ENCODE data around the gene SLC37A1.

The SLC37A1 gene

DNA sequence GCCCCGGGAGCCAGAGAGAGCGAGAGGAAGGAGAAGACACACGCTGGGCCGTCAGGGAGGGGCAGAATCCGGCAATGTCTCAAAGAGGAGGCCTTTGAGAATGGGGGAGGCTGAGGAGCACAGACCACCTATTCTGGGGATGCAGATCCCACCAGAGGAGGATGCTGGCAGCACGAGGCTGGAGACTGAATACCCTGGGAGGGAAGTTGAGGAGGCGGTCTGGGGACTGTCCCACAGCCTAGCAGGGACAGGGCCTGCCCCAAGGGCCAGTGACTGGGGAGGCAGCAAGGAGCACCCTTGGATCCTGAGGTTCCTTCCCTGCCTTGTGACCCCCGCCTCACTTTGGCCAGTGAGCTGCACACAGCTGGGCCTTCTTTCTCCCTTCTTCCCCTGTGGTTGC, 49.2 kb downstream of the SLC37A1 start:
- H3K4me3 ChIP-seq (ENCODE audit: low read depth, low read length) = no peak overlapping the region
- no peak for DNase-seq (ENCODE audit: low read depth)
- TF ChIP-seq, protein P1, sequence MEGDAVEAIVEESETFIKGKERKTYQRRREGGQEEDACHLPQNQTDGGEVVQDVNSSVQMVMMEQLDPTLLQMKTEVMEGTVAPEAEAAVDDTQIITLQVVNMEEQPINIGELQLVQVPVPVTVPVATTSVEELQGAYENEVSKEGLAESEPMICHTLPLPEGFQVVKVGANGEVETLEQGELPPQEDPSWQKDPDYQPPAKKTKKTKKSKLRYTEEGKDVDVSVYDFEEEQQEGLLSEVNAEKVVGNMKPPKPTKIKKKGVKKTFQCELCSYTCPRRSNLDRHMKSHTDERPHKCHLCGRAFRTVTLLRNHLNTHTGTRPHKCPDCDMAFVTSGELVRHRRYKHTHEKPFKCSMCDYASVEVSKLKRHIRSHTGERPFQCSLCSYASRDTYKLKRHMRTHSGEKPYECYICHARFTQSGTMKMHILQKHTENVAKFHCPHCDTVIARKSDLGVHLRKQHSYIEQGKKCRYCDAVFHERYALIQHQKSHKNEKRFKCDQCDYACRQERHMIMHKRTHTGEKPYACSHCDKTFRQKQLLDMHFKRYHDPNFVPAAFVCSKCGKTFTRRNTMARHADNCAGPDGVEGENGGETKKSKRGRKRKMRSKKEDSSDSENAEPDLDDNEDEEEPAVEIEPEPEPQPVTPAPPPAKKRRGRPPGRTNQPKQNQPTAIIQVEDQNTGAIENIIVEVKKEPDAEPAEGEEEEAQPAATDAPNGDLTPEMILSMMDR (IDR thresholded peaks at IDR 0.05; ENCODE audit: control insufficient read depth, extremely low read depth, insufficient read depth) = no peak

DNA sequence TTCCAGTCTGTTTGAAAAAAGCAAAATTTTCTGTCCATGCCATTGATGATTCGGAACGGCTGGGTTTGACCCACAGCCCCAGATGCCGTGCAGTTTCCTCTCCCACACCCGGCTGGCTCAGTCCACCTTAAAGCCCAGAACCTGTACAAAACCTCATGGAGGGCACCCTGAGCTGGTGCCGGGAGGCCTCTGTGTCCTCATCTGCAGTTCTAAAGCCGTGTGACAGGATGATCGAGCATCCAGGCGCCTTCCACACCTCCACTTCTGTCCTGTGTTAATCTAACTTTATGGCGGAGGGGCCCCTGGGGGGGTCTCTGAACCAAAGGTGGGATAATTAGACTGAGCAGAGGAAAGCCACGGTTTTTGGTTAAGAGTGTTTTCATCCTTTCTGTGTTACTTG, 49.6 kb downstream of the SLC37A1 start:
- no peak for DNase-seq (ENCODE audit: low read depth)
- H3K4me3 ChIP-seq (ENCODE audit: low read depth, low read length) = no peak overlapping the region
- TF ChIP-seq, protein P1 (IDR thresholded peaks at IDR 0.05; ENCODE audit: control insufficient read depth, extremely low read depth, insufficient read depth) = no peak

DNA sequence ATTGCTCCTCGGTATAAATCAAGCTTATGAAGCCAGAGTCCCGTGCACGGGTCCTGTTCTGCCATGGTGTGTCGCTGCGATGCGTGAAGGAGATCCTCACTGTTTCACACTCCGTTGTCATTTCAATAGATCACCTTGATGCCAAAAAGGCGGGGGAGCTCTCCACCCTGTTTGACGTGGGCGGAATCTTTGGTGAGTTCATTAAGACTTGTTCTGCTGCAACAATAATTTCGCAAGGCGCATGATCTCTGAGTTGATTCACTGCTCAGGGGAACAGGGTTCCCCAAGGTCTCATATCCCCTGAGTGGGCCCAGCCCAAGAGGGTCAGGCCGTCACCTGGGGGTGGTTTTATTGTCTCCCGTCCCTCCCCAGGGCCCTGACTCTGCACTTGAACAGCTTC, 50.0 kb downstream of the SLC37A1 start:
- DNase-seq (ENCODE audit: low read depth) = no peak
- H3K4me3 ChIP-seq (ENCODE audit: low read depth, low read length) = no peak overlapping the region
- TF ChIP-seq, protein P1 (IDR thresholded peaks at IDR 0.05; ENCODE audit: control insufficient read depth, extremely low read depth, insufficient read depth) = no peak

DNA sequence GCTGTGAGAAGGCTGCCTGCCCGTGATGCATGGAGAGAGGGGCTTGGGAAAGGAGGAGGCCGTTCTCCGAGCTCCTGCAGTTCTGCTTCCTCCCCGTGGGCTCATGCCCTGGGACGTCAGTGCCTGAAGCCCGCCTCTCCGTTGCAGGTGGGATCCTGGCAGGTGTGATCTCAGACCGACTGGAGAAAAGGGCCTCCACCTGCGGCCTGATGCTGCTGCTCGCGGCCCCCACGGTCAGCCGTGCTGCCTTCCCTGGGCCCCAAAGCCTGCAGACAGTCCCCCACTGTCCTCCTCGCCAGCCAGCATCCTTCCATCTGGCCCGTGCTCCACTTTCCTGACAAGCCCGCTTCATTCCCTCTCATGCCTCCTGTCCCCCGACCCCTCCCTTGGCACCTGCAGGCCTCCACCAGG, 50.9 kb downstream of the SLC37A1 start:
- TF ChIP-seq, protein P1 (IDR thresholded peaks at IDR 0.05; ENCODE audit: control insufficient read depth, extremely low read depth, insufficient read depth) = no peak
- DNase-seq (ENCODE audit: low read depth) = no peak
- no peak overlapping the region for H3K4me3 ChIP-seq (ENCODE audit: low read depth, low read length)

DNA sequence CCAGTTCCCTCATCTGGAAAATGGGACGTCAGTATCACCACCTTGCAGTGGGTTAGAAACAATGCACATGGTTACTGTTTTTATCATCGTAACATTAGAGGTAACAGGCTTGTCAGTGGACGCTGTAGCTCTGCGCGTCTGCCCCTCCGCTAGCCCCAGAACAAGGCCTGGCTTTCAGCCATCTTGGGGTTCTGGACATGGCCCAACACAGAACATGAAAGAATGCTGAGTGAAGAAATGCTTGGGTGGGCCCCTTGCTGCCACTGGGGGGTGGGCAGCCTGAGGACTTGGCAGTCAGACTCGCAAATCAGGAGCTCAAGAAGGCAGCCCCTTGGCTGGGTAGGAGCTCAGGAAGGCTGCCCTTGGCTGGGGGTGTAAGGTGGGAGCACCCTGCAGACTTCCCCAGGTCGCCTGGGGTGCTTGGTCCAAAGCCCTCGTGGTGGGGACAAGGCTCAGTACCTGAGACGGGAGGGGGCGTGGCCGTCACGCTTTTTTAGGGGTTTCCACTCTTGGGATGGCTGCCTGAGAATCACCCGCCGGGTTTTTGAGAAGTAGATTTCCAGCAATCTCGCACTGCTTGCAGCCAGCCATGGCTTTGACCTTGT, 51.7 kb downstream of the SLC37A1 start:
- no peak for DNase-seq (ENCODE audit: low read depth)
- no peak overlapping the region for H3K4me3 ChIP-seq (ENCODE audit: low read depth, low read length)
- TF ChIP-seq, protein P1 (IDR thresholded peaks at IDR 0.05; ENCODE audit: control insufficient read depth, extremely low read depth, insufficient read depth) = no peak

DNA sequence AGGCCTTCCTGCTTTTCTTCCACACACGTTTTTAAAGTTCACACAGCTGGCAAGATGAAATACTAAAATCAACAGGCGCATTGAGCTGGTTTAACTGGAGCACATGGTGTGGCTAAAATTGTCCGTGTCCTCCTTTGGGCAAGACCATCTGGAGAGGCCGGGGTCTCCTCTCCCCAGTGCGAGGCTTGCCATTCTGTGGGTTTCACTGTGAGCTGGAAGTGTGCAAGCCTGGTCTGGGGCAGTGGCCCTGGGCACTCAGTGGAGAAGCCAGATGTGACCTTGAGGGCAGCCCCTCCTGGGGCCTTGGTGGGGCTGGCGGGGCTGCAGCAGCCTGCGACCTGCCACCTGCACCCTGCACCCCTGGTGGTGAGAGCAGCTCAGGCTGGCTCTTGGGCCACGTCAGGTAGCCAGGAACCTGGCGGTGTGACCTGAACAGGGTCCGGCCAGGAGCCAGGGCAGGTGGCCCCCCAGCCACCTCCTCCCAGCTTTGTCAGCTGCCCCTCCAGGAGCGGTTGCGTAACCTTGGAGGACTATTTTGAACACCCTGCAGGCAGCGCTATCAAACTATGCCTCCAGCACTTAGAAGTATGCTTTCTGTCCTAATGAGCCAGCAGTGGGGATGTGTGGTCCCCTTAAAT, 52.4 kb downstream of the SLC37A1 start:
- no peak for DNase-seq (ENCODE audit: low read depth)

More for the DNA sequence above, 52.4 kb downstream of the SLC37A1 start:
- H3K4me3 ChIP-seq (ENCODE audit: low read depth, low read length) = no peak overlapping the region
- TF ChIP-seq, protein P1 (IDR thresholded peaks at IDR 0.05; ENCODE audit: control insufficient read depth, extremely low read depth, insufficient read depth) = no peak

Measured in LNCaP clone FGC (cell line).